ENCODE results near the gene MYO10. TPM values are rescaled to one million over a fixed set of nuclear protein-coding genes. Genes with fewer than 3 reads are reported as not detected.

MYO10 gene
- total and polyA plus RNA-seq, 2 experiments from 2014 or later = 119 to 276 TPM

Small RNA genes lying within 50 kb of the gene (small RNA-seq; reads per million reads assigned to genes)
- gene RF00019 (ENCODE audit: low replicate concordance) = not detected
- not detected for gene RNA5SP179 (ENCODE audit: low replicate concordance)
- gene RNU6-660P (ENCODE audit: low replicate concordance) = not detected

All from GM23338 (cell line).